Astrocyte (in vitro differentiated cells and primary cell): ENCODE data around the gene PTX4.

Experiments used
- CTCF ChIP-seq: IDR thresholded peaks from 2 replicates; pipeline ENCODE4 v1.5.1; 2011; ENCODE audit warnings: low read depth, mild to moderate bottlenecking, inconsistent platforms, low read length, moderate library complexity; ENCODE audit not compliant: insufficient read depth
- EZH2 ChIP-seq: IDR thresholded peaks from 2 replicates; pipeline ENCODE4 v1.6.1; 2012; ENCODE audit warnings: mild to moderate bottlenecking, low read length, inconsistent platforms; ENCODE audit not compliant: insufficient read depth

GRCh38 chr16:1450218-1450617 lies 38.5 kb downstream of the PTX4 start:
- TF ChIP-seq CTCF: no peak
- TF ChIP-seq EZH2: no peak
